Prostate gland (tissue), 2 donors: ENCODE results near the gene NDOR1. TPM values are rescaled to one million over a fixed set of nuclear protein-coding genes. Genes with fewer than 3 reads are reported as not detected.
A peak's percentile ranks its signal among the peaks of the same experiment; 100 is the strongest.

Experiments
- DNase-seq: peaks from one replicate; pipeline ENCODE4 v3.0.0-alpha.2; 2019; ENCODE audit warnings: low spot score
- H3K27ac ChIP-seq, 2 donors: fragments of 200-600 bp; sonication (generic); 2 replicates each; pipeline ENCODE4 v1.5.1; 2017 to 2019
- H3K27me3 ChIP-seq: fragments of 200-600 bp; sonication (generic); replicated peaks from 2 replicates; pipeline ENCODE4 v1.5.1; 2019; ENCODE audit not compliant: insufficient read depth
- H3K36me3 ChIP-seq, 2 donors: fragments of 200-600 bp; sonication (generic); 1 replicate in 1 of 2; 2 replicates in 1 of 2; pipeline versions ENCODE4 v1.5.1 to v1.8.1; 2017 to 2019
- H3K4me1 ChIP-seq: fragments of 200-600 bp; sonication (generic); replicated peaks from 2 replicates; pipeline ENCODE4 v1.5.1; 2019
- H3K4me3 ChIP-seq, 2 donors: fragments of 200-600 bp; sonication (generic); 2 replicates each; pipeline ENCODE4 v1.5.1; 2017 to 2019
- H3K9me3 ChIP-seq: fragments of 200-600 bp; sonication (generic); 2 replicates; pipeline ENCODE4 v1.5.1; 2017
- CTCF ChIP-seq, 4 experiments: fragments of 200-600 bp in 2 of 4; fragments of 450-650 bp in 2 of 4; sonication (generic) in 2 of 4; IDR thresholded peaks; 1 replicate in 3 of 4; 2 replicates in 1 of 4; pipeline ENCODE4 v1.5.1; 2016 to 2019; ENCODE audit warnings: antibody characterized with exemption in 4 of 4, mild to moderate bottlenecking in 2 of 4, moderate library complexity in 2 of 4
- POLR2A ChIP-seq: fragments of 450-650 bp; IDR thresholded peaks from one replicate; pipeline ENCODE4 v1.6.1; 2016; ENCODE audit warnings: antibody characterized with exemption, mild to moderate bottlenecking
- POLR2AphosphoS5 ChIP-seq: sonication (generic); formaldehyde crosslinking; IDR thresholded peaks from one replicate; pipeline ENCODE4 v1.6.1; 2017; ENCODE audit warnings: antibody characterized with exemption
- WGBS: methylation state at CpG from one replicate; pipeline ENCODE4 v1.1.5; 2018; 5-methylcytosine and 5-hydroxymethylcytosine counted together
- intact Hi-C: fragments of 100-400 bp; cut with DNase I; formaldehyde crosslinking; loops from one replicate; pipeline ENCODE4 v1.14.2; 2022
- total RNA-seq, 2 donors: library from RNA; depleted of rRNA; stranded (reverse); fragments of >200 nt; gene quantifications; one replicate each; pipeline ENCODE4 v1.1.0, GENCODE V29; 2016

NDOR1 gene
- total RNA-seq, 2 donors from 2014 or later = 18.5 to 31.9 TPM

- DNase-seq = no peak
- H3K36me3 ChIP-seq = no peaks in the 10 kb centered on the region
- H3K9me3 ChIP-seq = no peaks in the 10 kb centered on the region
- TF ChIP-seq POLR2A = no peak
- TF ChIP-seq CTCF (IDR thresholded peaks at IDR 0.05) = no peak
- TF ChIP-seq POLR2AphosphoS5 = no peak
- 20% methylated on average over 37 of the region's 51 CpGs for WGBS
- no peak overlapping the region for H3K27ac ChIP-seq
- no peaks in the 10 kb centered on the region for H3K27me3 ChIP-seq
- peak overlapping the region; percentile 56 to 61 for H3K4me3 ChIP-seq
- intact Hi-C loops = no loop called here
- peaks cover 56% of the 10 kb centered on the region for H3K4me1 ChIP-seq
Measured at GRCh38 chr9:137199411-137200121, 5.9 kb upstream of the NDOR1 start.

GRCh38 chr9:137200311-137201204, 4.9 kb upstream of the NDOR1 start, which contains the start of gene TPRN:
TSS of gene TPRN (minus strand) at chr9:137200741. CDS start at chr9:137200711, 30 bp downstream.
- WGBS = 0% methylated on average over 16 of the region's 118 CpGs
- no peaks in the 10 kb centered on the region for H3K27me3 ChIP-seq
- peak within 1 kb of the TSS; percentile 71 to 72 for H3K27ac ChIP-seq
- peak within 1 kb of the TSS; percentile 56 to 61 for H3K4me3 ChIP-seq
- no peaks in the 10 kb centered on the region for H3K36me3 ChIP-seq
- intact Hi-C loops = no loop called here
- peak; percentile 99 for DNase-seq
- no peaks in the 10 kb centered on the region for H3K9me3 ChIP-seq
- peak in 2 of 4 experiments; percentile 35 to 38 for TF ChIP-seq CTCF (IDR thresholded peaks at IDR 0.05)
- TF ChIP-seq POLR2AphosphoS5 = peak; percentile 92
- TF ChIP-seq POLR2A = peak; percentile 63
- peaks cover 48% of the 10 kb centered on the region for H3K4me1 ChIP-seq

- no peak for DNase-seq
- WGBS = 19% methylated on average over 23 of the region's 23 CpGs
- intact Hi-C loops = no loop called here
Measured at GRCh38 chr9:137201205-137201868, 4.2 kb upstream of the NDOR1 start.

GRCh38 chr9:137202966-137203365, 2.5 kb upstream of the NDOR1 start:
- intact Hi-C loops = no loop called here
- 81% methylated on average over 8 of the region's 8 CpGs for WGBS
- no peak for DNase-seq
- no peak overlapping the region for H3K27ac ChIP-seq
- H3K27me3 ChIP-seq = no peaks in the 10 kb centered on the region
- no peak overlapping the region for H3K4me3 ChIP-seq
- peaks cover 42% of the 10 kb centered on the region for H3K4me1 ChIP-seq
- no peaks in the 10 kb centered on the region for H3K9me3 ChIP-seq
- no peaks in the 10 kb centered on the region for H3K36me3 ChIP-seq
- TF ChIP-seq CTCF (IDR thresholded peaks at IDR 0.05) = no peak
- no peak for TF ChIP-seq POLR2AphosphoS5
- TF ChIP-seq POLR2A = no peak

More at GRCh38 chr9:137201205-137201868, 4.2 kb upstream of the NDOR1 start:
- no peaks in the 10 kb centered on the region for H3K9me3 ChIP-seq
- peak overlapping the region; percentile 56 to 61 for H3K4me3 ChIP-seq
- H3K36me3 ChIP-seq = no peaks in the 10 kb centered on the region
- H3K27ac ChIP-seq = peak overlapping the region; percentile 71 to 72
- H3K4me1 ChIP-seq = peaks cover 49% of the 10 kb centered on the region
- H3K27me3 ChIP-seq = no peaks in the 10 kb centered on the region
- TF ChIP-seq CTCF (IDR thresholded peaks at IDR 0.05) (no peak), POLR2AphosphoS5 (no peak), POLR2A (no peak)
